Spleen (tissue), 7 donors: ENCODE results near the gene BANP.

Experiments used
- CTCF ChIP-seq, 11 experiments: fragments of 200-600 bp in 7 of 11; fragments of 450-650 bp in 4 of 11; sonication (generic) in 4 of 11; IDR thresholded peaks in 8 of 11; conservative IDR thresholded peaks in 3 of 11; 1 replicate in 7 of 11; 2 replicates in 4 of 11; pipeline versions ENCODE4 v1.4.0 to v1.8.0; 2016 to 2021; ENCODE audit warnings: antibody characterized with exemption in 11 of 11, inconsistent platforms in 4 of 11, mild to moderate bottlenecking in 1 of 11
- POLR2A ChIP-seq, 3 donors: fragments of 450-650 bp; IDR thresholded peaks; one replicate each; pipeline ENCODE4 v1.5.1; 2017; ENCODE audit warnings: antibody characterized with exemption in 3 of 3, mild to moderate bottlenecking in 1 of 3
- POLR2AphosphoS5 ChIP-seq, 3 donors: sonication (generic); formaldehyde crosslinking; IDR thresholded peaks; one replicate each; pipeline ENCODE4 v1.5.1; 2017; ENCODE audit warnings: antibody characterized with exemption in 3 of 3
- donor health status: DM: no; HTN: no; CAD: no; lungs with moderate emphysema.
- donor health status: DM: no; HTN: no; CAD: no.
- donor health status: DM: no; HTN: no; CAD: no.

- no peak for TF ChIP-seq CTCF (IDR thresholded peaks at IDR 0.05 in 8 of 11, conservative IDR thresholded peaks at IDR 0.05 in 3 of 11)
- no peak for TF ChIP-seq POLR2AphosphoS5 (IDR thresholded peaks at IDR 0.05)
- TF ChIP-seq POLR2A (IDR thresholded peaks at IDR 0.05), result no peak
Measured at GRCh38 chr16:87919681-87919994, 31.6 kb upstream of the BANP start.
